ENCODE measurements around the gene HCFC1R1.

Gene HCFC1R1

GRCh38 chr16:3035972-3036725 lies 12.4 kb upstream of the HCFC1R1 start:
- no peak for DNase-seq (ENCODE audit: low spot score)

- no peak for DNase-seq (ENCODE audit: low spot score)
Measured at GRCh38 chr16:3035289-3035971, 11.7 kb upstream of the HCFC1R1 start.

- no peak for DNase-seq (ENCODE audit: low spot score)
Measured at GRCh38 chr16:3032624-3033023, 8.9 kb upstream of the HCFC1R1 start.

DNA sequence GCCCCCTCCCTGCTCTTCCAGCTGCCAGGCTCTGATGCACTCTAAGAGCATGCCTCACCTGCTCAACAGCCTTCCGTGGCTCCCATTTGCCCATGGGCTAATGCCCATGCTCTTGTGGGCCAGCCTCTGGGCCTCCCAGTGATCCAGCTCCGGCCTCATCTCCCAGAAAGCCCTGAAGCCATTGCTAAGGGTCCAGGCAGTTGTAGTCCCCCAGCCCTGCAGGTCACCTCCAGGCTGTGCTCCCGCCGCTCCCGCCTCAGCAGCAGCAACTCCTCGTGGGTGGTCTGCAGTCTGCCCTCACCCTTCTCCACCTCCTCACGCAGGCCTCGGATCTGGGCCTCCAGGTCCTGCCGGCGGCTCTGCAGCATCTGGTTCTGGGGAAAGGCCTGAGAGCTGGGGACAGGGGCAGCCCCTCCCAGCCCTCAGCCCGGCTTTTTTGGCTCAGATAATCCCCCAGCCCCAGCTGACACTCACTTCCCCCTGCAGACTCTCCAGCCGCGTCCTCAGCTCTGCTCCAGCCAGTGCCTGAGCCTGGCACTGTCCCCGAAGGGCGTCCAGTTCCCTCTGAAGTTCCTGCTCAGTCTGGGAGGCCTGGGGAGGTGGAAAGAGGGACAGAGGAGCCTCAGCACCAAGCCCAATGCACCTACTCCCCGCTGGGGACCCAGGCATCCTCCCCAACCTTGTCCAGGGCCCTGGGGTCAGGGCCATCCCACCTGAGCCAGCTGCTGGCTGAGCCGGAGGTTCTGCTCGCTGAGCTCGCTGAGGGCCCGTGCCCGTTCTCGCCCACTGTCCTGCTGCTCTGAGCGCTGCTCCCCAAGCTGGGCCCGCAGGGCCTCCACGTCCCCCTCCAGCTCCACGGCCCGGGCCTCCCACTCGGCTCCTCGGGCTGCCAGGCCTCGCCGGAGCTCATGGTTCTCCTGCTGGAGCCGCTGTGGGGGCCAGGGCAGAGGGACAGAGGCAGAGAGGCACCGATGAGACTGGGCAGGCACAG lies 6.8 kb upstream of the HCFC1R1 start:
- no peak for DNase-seq (ENCODE audit: low spot score)

GRCh38 chr16:3029491-3030221 lies 5.9 kb upstream of the HCFC1R1 start:
- no peak for DNase-seq (ENCODE audit: low spot score)

GRCh38 chr16:3028716-3029319 lies 5.1 kb upstream of the HCFC1R1 start:
- no peak for DNase-seq (ENCODE audit: low spot score)

DNA sequence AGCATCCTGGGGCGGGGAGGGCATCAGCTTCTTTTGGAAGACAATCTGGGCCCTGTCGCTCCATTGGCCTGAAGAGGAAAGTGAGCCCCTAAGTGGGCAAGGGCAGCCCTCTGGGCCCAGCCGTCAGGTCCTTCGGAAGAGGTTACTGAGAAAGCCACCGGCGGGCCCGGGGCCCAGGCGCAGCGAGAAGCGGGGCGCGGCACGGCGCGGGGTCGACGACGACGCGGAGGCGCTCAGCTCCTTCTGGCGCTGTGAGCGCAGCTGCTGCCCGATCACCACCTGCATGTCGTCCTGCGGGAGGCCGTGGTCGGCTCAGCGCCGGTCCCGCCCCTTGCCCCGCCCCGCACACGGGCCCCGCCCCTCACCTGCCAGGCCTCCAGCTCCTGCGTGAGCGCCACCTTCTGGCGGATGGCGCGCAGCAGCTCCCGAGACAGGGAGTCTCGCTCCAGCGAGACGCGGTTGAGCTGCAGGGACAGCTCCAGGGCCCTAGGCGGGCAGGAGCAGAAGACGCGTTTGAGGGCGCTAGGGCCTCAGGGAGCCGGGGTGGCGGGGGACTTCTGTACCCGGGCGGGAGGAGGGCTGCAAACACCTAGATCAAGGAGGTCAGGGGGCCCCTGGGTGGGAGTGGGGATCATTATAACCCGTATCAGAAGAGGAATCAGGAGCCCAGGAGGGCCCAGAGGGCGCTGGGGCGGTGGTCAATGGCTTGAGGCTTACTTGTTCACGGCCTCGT lies 4.4 kb upstream of the HCFC1R1 start:
- DNase-seq (ENCODE audit: low spot score), result peak; percentile 90

- no peak for DNase-seq (ENCODE audit: low spot score)
Measured at GRCh38 chr16:3027489-3027795, 3.7 kb upstream of the HCFC1R1 start.

DNA sequence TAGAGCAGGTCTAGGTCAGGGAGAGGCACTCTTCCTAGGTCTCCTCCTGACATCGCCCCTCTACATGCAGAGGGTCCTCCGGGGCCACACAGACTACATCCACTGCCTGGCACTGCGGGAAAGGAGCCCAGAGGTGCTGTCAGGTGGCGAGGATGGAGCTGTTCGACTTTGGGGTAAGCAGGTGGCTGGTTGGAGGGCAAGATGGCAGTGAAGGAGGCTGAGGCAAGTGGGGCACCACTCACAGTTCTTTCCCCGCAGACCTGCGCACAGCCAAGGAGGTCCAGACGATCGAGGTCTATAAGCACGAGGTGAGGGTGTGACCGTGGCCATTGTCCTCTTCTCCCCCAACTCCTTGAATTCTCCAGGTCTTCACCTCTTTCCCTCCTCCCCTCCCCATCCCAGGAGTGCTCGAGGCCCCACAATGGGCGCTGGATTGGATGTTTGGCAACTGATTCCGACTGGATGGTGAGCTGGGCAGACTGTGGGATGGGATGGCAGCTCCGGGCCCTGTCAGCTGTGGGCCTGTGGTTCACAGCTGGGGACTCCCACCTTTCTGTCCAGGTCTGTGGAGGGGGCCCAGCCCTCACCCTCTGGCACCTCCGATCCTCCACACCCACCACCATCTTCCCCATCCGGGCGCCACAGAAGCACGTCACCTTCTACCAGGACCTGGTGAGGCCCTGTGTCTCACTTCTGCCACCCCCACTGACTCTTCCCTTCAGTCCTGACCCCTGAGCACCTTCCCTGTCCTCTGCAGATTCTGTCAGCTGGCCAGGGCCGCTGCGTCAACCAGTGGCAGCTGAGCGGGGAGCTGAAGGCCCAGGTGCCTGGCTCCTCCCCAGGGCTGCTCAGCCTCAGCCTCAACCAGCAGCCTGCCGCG lies 3.1 kb upstream of the HCFC1R1 start:
- no peak for DNase-seq (ENCODE audit: low spot score)

- no peak for DNase-seq (ENCODE audit: low spot score)
Measured at GRCh38 chr16:3026003-3026378, 2.2 kb upstream of the HCFC1R1 start.

DNA sequence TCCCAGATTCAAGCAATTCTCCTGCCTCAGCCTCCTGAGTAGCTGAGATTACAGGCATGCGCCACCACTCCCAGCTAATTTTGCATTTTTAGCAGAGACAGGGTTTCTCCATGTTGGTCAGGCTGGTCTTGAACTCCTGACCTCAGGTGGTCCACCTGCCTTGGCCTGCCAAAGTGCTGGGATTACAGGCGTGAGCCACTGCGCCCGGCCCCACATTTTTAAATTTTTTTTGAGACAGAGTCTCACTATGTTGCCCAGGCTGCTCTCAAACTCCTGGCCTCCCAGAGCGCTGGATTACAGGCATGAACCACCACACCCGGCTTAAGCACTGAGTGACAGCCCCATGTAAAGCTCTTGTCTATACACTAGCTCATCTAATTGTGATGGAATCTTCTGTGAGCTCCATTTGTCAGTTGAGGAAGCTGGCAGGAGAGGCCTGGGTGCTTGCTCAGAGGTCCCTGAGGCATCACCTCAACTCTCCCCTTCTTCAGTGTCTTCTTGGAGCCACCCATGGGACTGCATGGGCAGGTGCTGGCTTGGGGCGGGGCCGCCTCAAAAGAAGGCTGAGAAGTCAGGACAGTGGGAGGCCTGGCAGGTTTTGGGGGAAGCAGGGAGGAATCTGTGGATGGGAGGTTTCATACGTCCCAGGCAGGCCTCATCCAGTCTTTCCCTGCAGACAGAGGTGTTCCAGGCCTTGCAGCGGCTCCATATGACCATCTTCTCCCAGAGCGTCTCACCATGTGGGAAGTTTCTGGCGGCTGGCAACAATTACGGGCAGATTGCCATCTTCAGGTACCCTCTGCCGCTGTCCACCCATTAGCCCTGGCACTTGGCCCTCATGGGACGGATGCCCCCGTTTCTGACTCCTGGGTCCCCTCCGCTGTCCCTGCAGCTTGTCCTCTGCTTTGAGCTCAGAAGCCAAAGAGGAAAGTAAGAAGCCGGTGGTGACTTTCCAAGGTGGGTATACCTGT lies 1.6 kb upstream of the HCFC1R1 start:
- no peak for DNase-seq (ENCODE audit: low spot score)

DNA sequence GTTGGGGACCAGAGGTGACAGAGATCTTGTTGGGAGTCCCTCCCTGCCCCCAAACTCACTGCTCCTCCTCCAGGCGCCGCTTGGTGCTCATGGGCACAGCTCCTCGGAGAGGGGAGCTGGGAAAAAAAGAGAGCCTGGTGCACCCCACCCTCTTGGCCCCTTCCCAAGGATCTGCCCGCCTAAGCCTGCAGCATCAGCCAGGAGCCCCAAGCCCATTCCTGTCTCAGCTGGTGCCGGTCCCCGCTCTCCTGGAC lies 400 bp downstream of the HCFC1R1 start:
- no peak for DNase-seq (ENCODE audit: low spot score)

DNA sequence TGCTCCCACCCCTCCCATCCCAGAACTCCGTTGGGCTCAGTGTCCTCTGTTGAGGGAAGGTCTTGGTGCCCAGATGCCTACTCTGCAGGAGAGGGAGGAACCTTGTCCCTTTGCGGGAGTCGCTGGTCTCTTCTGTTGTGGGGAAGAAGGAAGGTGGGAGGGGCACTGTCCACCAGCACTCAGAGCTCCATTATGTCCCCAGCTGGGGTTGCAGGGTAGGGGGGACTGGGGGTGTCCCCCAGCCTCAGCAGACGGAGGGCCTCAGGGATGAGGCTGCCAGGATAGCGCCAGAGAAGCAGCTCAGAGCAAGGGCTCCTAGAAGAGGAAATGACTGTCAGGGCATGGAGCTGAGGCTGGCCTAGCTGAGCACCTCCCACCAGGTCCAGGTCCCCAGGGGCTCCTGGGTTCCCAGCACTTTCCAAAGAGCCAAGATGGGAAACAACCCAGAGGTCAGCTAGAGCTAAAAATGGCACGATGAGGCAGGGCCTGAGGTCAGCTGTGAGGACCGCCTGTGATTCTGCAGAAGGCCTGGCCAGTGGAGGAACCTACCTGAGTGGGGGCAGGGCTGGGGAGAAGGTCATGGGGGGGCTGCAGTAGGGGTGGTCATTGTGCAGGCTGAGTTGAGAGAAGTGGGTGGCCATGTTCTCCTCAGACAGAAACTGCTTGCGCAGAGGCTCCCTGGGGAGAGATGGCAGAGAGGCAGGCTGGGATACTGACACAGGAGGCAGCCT lies 893 bp downstream of the HCFC1R1 start:
- DNase-seq (ENCODE audit: low spot score), result no peak

DNA sequence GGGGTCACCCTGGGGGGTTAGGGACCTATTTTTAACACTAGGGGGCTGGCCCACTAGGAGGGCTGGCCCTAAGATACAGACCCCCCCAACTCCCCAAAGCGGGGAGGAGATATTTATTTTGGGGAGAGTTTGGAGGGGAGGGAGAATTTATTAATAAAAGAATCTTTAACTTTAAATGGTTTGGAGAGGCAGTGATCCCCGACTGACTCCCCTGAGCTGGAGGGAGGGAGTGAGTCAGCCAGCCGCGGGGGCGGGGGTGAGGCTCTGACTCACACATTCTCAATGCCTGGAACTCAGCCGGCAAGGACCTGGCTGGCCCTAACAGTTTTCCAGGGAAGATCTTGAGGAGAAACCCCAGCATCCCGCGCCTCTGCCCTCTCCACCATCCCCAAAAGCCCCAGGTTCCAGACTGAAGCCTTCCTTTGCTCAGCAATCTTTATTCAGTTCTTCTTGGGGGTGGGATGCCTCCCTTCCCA lies 1.5 kb downstream of the HCFC1R1 start:
- no peak for DNase-seq (ENCODE audit: low spot score)

GRCh38 chr16:3021449-3022207 lies 2.1 kb downstream of the HCFC1R1 start:
- peak; percentile 74 for DNase-seq (ENCODE audit: low spot score)

DNA sequence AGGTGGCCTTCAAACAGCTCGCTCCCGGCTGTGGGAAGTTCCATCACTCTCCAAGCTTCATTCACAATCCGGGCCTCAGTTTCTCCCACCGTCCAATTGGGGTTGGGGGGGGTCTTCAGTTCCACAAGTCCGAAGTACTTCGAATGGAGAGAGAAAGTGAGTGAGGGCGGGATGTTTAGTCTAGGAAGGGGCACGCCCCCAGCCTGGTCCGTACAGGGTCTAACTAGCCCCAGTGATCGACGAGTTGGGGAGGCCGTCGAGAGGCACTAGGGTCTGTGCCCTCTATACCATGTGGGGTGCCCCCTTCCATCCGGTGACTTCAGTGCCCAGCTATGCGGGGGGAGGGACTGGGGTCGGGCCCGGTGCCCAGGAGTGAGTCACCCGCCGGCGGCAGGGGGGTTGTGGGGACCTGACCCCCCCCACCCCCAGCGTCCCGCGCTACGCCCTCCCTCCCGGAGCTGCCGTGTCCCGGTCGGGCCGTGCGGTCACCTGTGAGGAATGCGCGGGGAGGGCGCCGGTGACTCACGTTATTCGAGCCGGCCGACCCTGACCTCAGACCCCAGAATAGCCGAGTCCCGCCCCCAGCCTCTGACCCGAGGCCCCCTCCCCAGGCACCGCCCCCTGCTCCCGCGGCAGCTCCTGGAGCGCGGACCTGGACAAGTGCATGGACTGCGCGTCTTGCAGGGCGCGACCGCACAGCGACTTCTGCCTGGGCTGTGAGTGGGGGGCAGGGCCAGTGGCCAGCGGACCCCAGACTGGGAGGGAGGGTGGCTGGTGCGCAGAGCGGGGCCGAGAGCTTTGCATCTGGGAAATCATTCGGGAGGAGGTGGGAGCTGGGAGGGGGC lies 2.9 kb downstream of the HCFC1R1 start:
- peak; percentile 67 for DNase-seq (ENCODE audit: low spot score)

DNA sequence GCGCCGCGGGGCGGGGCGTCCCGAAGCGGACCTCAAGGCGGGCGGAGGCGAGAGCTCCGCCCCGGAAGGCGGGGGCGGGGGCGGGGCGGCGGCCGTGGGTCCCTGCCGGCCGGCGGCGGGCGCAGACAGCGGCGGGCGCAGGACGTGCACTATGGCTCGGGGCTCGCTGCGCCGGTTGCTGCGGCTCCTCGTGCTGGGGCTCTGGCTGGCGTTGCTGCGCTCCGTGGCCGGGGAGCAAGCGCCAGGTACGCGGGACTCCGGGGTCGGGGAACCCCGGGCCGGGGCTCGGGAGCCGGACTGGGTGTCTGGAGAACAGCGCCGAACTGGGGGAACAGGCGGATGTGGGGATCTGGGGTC lies 3.5 kb downstream of the HCFC1R1 start, which contains the start of gene TNFRSF12A:
TNFRSF12A (plus strand) TSS at position 122 of the 357 bp plus-strand sequence; CDS start at position 152, 30 bp downstream.
- DNase-seq (ENCODE audit: low spot score), result peak; percentile 72

Measured in HuH-7.5 (cell line).